Loucy (cell line): ENCODE measurements around the gene KLHDC8B.

Experiments
- H2AFZ ChIP-seq: fragments of 200-600 bp; sonication (generic); 2 replicates; pipeline ENCODE4 v1.6.0; 2016; ENCODE audit warnings: antibody characterized with exemption, mild to moderate bottlenecking, low read length, moderate library complexity
- H3F3A ChIP-seq: fragments of 200-600 bp; 2 replicates; pipeline ENCODE4 v1.6.0; 2016; ENCODE audit warnings: antibody characterized with exemption, low read depth, mild to moderate bottlenecking
- H3K27me3 ChIP-seq: fragments of 200-600 bp; sonication (generic); 2 replicates; pipeline ENCODE4 v1.6.1; 2014; ENCODE audit warnings: low read length, mild to moderate bottlenecking; ENCODE audit not compliant: insufficient read depth, poor library complexity, severe bottlenecking
- H3K36me3 ChIP-seq: fragments of 200-600 bp; sonication (generic); 2 replicates; pipeline ENCODE4 v1.6.1; 2016; ENCODE audit warnings: low read length; ENCODE audit not compliant: insufficient read depth
- H3K4me1 ChIP-seq: fragments of 200-600 bp; sonication (generic); 2 replicates; pipeline ENCODE4 v1.5.1; 2014; ENCODE audit warnings: low read length, mild to moderate bottlenecking; ENCODE audit not compliant: insufficient read depth, poor library complexity, severe bottlenecking
- H3K4me2 ChIP-seq: fragments of 200-600 bp; sonication (generic); 2 replicates; pipeline ENCODE4 v1.6.0; 2014; ENCODE audit warnings: antibody characterized with exemption, low read length, low read depth, mild to moderate bottlenecking; ENCODE audit not compliant: poor library complexity, severe bottlenecking
- H3K4me3 ChIP-seq: fragments of 200-600 bp; sonication (generic); 2 replicates; pipeline ENCODE4 v1.5.1; 2014; ENCODE audit warnings: low read length, mild to moderate bottlenecking, mixed read lengths; ENCODE audit not compliant: poor library complexity, severe bottlenecking
- H3K79me2 ChIP-seq: fragments of 200-600 bp; sonication (generic); 2 replicates; pipeline ENCODE4 v1.6.1; 2014; ENCODE audit warnings: low read length; ENCODE audit not compliant: insufficient read depth
- H3K9ac ChIP-seq: fragments of 200-600 bp; sonication (generic); 2 replicates; pipeline ENCODE4 v1.6.0; 2014; ENCODE audit warnings: mild to moderate bottlenecking, low read depth, low read length, moderate library complexity; ENCODE audit not compliant: poor library complexity, severe bottlenecking
- H3K9me2 ChIP-seq: fragments of 200-600 bp; sonication (generic); replicated peaks from 2 replicates; pipeline ENCODE4 v1.6.1; 2016; ENCODE audit warnings: low read depth, low read length, mixed read lengths
- H3K9me3 ChIP-seq: fragments of 200-600 bp; sonication (generic); 2 replicates; pipeline ENCODE4 v1.6.1; 2014; ENCODE audit warnings: mild to moderate bottlenecking, antibody characterized with exemption, low read length, low read depth; ENCODE audit not compliant: insufficient read depth
- H4K20me1 ChIP-seq: fragments of 200-600 bp; sonication (generic); 2 replicates; pipeline ENCODE4 v1.6.0; 2014; ENCODE audit warnings: antibody characterized with exemption, low read length, mild to moderate bottlenecking; ENCODE audit not compliant: insufficient read depth, poor library complexity, severe bottlenecking
- EZH2phosphoT487 ChIP-seq: fragments of 200-600 bp; IDR thresholded peaks from 2 replicates; pipeline ENCODE4 v1.6.1; 2018; ENCODE audit warnings: antibody characterized with exemption, mild to moderate bottlenecking, moderate library complexity, borderline replicate concordance
- TF ChIP-seq, protein P1 (sequence below): fragments of 200-600 bp; sonication (generic); conservative IDR thresholded peaks from 2 replicates; pipeline ENCODE4 v1.5.1; 2014; ENCODE audit warnings: mild to moderate bottlenecking, antibody characterized with exemption, low read length

Gene KLHDC8B

DNA sequence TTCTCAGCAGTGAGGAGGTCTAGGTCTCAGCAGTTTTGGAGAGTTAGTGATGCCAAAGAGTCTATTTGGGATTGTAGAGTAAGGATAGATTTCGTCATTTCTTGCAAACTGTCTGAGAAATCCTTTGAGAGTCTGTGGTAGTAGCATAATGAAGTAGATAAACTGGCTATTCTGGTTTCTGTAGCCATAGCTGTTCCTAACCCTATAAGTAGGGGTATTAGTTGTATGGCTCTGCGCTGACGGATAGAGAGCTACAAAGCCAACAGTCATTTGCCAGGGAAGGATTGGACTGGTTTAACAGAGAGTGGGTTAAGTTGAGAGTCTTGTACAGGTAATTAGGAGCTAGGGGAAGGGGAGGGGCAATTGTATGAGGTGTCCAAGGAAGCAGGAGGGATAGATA lies 50.6 kb downstream of the KLHDC8B start:
- Histone ChIP-seq H3K9me2 (no peaks in the 10 kb centered on the region), H3F3A (no peaks in the 10 kb centered on the region), H3K36me3 (no peaks in the 10 kb centered on the region), H3K4me2 (no peak overlapping the region), H3K9me3 (no peaks in the 10 kb centered on the region; the same call in 1 of the 2 replicates), H3K79me2 (no peaks in the 10 kb centered on the region), H2AFZ (no peak overlapping the region), H4K20me1 (no peaks in the 10 kb centered on the region), H3K4me1 (no peaks in the 10 kb centered on the region), H3K4me3 (no peak overlapping the region), H3K27me3 (no peaks in the 10 kb centered on the region), H3K9ac (no peak overlapping the region)
- TF ChIP-seq, protein P1, sequence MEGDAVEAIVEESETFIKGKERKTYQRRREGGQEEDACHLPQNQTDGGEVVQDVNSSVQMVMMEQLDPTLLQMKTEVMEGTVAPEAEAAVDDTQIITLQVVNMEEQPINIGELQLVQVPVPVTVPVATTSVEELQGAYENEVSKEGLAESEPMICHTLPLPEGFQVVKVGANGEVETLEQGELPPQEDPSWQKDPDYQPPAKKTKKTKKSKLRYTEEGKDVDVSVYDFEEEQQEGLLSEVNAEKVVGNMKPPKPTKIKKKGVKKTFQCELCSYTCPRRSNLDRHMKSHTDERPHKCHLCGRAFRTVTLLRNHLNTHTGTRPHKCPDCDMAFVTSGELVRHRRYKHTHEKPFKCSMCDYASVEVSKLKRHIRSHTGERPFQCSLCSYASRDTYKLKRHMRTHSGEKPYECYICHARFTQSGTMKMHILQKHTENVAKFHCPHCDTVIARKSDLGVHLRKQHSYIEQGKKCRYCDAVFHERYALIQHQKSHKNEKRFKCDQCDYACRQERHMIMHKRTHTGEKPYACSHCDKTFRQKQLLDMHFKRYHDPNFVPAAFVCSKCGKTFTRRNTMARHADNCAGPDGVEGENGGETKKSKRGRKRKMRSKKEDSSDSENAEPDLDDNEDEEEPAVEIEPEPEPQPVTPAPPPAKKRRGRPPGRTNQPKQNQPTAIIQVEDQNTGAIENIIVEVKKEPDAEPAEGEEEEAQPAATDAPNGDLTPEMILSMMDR = no peak
- TF ChIP-seq EZH2phosphoT487 = no peak
